GM21526 (cell line): ENCODE data around the gene HOXC11.

Experiments
- ATAC-seq: cut with Tn5 transposase; IDR thresholded peaks from one replicate; pipeline ENCODE4 v1.9.1; 2021; ENCODE audit warnings: moderate library complexity; ENCODE audit not compliant: unreplicated experiment, low FRiP score

The HOXC11 gene

DNA sequence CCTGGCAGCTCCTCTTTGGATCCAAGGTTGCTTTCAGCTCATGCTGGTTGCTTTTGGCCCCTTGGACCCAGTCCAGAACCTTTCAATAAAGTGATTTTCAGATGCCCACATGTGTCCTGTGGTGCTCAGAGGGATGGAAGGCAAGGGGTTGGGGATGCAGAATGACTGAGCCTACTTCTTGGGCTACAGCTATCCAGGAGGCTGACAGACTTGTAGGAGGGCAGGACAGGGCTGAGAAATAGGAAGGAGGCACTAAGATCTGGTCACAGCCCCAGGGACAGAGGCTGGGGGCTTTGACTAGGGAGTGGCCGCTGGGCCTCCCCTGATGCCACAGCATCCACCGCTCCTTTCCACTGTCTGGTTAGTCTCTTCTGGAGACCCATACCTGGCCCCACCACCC is 1.2 kb upstream of the HOXC11 start:
- no peak for ATAC-seq

DNA sequence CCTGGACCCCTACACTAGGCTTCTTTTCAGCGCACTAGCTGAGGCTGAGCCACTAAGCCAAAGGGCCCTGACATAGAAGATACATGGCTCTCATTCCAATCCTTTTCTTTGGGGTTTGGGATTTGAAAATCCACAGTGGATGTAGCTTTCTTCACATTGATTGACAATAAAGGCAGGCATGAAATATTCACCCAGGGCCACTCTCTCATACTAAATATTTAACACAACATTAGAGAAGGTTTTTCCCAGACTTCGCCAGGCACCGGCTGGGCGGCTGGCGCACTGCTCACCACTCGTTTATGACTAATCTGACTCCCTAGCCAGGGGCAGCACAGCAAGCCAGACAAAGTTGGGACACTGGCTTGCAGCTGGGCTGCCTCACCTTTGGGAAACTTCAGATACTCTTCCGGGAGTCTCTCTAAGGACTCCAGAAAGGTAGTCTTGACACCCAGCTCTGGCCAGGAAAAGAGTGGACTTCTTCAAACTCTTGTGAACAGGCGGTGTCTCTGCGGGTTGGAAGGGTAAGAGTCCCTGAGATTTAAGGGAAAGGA is 699 bp upstream of the HOXC11 start:
- ATAC-seq = no peak

DNA sequence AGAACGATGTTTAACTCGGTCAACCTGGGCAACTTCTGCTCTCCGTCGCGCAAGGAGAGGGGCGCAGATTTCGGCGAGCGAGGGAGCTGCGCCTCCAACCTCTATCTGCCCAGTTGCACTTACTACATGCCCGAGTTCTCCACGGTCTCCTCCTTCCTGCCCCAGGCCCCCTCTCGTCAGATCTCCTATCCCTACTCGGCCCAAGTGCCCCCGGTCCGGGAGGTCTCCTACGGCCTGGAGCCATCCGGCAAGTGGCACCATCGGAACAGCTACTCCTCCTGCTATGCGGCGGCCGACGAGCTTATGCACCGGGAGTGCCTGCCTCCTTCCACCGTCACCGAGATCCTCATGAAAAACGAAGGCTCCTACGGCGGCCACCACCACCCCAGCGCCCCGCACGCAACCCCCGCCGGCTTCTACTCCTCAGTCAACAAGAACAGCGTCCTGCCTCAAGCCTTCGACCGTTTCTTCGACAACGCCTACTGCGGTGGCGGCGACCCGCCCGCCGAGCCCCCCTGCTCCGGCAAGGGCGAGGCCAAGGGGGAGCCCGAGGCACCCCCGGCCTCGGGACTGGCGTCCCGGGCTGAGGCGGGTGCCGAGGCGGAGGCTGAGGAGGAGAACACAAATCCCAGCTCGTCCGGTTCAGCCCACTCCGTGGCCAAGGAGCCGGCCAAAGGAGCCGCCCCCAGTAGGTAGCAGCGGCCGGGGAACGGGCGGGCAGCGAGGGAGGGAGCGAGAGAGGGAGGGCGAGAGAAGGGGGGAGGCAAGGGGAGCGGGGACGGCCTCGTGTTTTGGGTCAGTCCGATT is 513 bp downstream of the HOXC11 start:
- no peak for ATAC-seq

DNA sequence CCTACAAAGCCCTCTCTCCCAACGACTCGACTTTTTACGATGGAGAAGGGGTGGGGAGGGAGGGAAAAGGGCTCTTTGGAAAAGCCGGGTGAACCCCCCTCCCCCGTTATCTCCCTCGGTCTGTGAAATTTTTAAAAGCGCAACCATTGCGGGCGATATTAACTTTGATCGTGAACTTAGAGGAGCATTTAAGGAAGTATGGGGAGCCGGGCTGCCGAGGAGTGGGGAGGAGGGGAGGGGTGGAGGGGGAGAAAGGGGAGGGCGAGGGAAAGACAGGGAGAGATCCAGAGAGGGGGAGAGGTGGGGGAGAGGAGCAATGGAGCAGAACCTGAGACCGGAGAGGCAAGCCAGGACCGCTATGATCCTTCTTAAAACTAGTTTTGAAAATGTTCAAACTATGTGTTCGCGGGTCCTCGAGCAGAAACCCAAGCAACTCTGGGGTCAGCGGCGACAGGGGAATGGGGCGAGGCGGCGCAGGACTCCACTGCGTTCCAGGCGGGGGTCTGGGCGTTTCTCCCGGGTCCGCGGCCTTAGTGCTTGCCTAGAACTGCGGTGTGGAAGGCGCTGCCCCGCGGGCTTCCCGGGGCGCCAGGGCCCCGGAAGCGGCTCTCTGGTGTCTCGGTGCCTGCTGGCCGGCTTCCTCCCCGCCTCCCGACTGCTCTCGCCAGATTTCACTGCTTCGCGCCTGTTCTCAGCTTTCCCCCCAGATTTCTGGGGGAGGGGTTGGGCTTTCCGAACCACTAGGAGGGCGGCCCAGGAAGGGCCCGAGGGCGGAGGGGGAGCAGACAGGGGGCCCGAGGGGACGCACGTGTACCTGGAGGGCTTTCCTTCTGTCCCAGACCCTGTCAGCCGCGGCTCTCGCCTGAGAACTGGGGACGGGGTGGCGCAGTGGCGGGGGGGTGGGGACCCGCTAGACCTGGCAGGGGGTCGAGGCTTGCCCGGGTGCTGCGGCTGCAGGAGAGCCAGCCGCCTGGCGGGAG is 1.4 kb downstream of the HOXC11 start, which contains the start of gene HOTAIR:
Gene HOTAIR, minus strand, starts transcription at position 871 of the 980 bp plus-strand sequence.
- ATAC-seq = no peak

DNA sequence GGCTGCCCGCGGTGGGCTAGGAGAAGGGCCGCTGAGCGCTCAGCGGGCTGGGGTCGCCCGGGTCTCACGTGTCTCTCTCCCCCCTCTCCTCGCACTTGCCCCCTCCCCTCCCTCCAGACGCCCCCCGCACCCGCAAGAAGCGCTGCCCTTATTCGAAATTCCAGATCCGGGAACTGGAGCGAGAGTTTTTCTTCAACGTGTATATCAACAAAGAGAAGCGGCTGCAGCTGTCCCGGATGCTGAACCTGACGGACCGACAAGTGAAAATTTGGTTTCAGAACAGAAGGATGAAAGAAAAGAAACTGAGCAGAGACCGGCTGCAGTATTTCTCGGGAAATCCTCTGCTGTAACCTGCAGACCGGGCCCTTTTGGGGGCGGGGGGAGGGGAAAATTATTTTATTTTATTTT is 2.1 kb downstream of the HOXC11 start:
- ATAC-seq = no peak

DNA sequence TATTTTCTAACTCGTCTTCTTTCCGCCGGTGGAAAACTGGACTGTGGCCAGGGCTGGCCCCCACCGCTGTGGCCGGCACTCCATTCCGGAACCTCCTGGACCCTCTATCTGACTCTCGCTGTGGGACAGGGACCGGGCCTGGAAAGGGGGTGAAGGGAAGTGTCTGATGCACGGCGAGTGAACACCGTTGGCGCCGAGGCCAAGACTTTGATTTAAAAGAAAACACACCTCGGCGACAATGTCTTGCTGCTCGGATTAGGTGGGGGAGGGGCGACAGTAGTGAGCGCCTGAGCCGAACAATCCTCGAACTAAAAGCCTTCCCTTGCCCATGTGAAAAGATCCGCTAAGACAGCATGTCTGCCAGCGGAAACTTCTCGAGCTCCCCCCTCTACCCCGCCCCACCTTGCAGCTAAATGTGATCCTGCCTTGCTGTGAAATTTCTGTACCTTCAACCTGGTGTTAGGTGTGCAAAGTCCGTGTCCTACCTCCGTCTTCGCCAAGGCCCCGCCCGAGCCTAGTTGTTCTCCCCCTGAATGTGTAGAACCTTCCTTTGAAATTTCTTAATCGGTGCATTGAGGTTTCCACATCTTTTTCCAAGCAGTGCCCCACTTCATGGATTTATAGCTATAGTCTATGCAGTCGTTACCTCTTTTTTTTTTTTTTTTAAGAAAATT is 2.7 kb downstream of the HOXC11 start:
- no peak for ATAC-seq

DNA sequence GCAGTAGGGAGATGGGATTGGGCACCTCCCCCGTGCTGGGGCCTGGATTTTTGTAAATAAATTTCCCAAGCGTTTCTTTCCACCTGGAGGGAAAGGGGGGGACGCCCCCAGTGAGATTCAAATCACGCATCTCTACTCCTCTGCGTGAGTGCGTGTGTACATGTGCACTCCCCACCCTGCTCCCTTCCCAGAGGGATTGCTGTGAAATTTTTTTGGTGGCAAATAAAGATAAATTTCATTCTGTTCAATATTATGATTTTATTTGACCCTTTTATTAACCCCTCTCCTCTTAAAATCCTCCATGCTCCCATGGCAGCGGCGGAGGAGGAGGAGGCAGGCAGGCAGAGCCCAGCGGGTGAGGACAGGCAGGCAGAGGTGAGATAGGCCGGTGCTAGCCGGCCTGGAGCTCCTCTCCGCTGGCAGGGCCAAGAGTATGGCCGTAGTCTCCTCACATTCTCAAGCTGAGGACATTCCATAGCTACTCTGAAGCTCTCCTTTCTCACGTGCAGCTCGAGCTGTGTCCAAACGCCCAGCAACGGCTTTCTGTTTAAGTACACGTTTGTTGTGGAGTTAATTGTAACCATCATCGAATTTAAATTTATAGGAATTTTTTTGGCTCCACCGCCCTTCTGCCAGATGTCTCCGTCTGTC is 3.4 kb downstream of the HOXC11 start:
- ATAC-seq = no peak

DNA sequence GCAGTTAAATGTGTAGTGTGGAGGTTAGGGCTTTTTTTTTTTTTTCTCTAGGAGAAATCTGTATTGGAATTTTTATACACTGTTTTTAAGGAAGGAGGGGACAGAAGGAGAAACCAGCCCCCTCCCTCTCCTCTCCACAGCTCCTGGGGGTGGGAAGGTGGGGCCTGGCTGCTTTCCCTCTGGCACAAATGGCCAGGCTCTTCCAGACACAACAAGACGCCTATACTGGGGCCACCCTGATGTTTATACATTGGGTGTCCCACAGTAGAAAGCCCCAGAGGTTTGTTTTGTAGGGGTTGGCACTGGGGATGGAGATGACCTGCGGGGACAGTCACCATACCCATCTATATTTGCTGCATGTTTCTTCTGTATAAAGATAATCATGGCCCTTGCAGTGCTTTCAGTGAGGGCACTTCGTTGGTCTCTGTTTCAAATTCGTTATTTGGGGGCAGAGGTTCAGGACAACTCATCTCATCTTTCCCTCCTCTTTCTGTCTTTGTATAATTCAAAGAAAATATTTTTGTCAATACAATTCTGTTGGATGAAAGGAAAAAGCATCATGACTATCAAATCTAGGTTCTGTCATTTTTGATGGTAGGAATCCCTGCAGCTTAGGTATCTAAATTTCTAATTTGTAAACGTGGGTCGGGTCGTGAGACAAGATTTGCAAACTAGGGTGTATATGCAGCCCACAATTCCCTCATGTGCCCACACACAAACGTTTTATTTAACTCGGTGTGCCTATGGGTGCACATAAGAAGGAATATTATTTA is 4.1 kb downstream of the HOXC11 start:
- no peak for ATAC-seq

DNA sequence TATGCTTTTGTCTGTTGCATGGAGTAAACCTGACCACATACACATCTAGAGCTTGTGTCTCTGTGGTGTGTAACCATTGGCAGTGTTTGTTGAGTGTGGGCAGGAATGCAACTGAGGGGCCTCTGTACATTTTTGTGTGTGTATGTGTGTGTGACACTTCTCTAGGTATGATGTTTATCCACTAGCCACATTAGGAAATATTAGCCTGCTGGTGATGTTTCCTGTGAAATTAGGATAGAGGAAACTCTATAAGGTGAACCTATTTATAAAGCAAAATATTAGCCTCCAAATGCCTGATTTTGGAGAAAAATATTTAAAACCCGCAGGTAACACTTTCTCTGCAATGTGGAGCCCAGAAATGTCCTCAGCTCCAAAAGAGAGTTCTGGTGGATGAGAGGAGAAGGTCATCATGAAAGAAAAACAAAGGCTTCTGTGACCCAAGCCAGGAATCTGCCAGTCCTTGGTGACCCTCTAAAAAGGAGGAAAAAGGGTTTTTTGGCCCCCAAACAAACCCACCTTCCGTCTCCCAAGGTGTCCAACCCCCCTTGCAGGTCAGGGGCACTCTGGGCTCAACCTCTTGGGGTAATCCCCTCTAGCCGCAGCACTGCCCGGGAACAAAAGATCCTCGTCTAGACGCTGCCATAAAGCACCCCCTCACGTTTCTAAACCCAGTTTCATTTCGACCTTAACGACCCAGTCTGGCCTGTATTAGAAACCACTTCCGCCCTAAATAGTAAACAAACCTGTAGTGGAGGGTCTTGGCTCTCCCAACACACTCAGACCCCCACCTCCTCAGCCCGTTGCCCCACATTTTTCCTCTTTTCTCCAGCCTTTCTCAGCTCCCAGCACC is 4.9 kb downstream of the HOXC11 start:
- ATAC-seq = no peak

DNA sequence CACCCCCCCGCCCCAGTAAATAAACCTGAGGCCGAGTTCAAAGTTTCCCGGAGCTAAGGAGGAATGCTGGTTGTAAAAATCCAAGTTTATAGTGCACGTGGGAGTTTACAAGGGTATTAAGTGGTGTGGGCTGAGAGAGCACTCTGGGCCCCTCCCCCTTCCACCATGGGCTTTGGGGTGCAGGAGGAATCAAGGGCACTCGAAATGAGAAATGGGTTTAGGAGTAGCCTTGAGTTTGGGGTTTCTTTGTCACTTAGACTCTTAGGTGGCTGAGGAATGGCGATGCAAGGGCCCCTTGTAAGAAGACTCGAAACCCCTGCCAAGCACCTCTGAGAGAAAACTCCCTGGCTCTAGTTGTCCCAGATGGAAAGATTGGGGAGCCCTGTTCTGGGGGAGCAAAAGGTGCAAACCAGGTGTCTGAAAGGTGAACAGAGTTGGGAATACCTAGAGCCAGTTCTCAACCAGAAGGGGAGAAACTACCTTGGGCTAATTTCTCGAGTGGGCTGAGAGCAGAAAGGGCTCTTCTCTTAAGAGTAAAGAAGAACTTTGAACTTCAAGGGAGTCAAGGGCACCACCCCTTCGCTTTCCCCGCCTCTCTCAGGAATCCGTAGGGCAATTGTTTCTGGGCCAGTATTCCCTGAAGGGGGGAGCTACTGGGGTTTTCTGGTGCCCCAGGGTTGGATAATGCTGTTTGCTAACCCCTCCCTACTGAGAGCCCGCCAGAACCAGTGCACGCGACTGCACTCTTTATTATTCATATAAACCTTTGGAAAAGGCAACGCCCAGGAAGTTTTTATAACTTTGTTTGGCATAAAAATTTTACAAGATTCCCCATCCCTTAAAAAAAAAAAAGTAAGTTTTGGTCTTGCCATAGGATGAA is 5.8 kb downstream of the HOXC11 start:
- no peak for ATAC-seq

DNA sequence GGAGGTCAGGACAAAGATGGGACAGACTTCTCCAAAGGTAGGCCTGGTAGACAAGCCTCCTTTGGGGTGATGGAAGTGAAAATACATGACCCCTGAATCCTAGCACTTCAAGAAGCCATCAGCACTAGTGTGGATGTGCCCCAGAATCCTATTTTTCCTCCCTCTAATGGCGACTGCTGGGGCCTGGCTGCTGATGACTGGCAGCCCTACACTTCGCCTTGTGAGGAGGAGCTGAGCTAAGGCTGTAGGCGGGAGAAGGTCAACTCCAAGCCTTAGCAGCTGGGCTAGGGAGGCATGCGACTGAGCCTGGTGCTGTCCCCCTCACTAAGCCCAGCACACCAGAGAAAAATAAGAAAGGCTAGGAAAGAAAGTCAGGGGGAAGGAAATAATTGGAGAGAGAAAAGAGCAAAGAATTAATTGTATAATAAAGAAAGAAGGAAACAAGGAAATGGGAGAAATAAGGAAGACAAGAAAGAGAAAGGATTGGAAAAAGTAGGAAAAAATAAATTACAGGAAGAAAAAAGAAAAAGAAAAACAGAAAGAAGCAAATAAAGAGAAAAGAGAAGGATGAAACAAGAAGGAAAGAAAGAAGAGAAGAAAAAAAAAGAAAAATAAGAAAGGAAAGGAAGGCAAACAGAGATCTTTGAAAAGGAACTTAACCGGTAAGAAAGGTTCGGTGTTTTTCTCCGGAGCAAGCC is 7.3 kb downstream of the HOXC11 start:
- no peak for ATAC-seq

DNA sequence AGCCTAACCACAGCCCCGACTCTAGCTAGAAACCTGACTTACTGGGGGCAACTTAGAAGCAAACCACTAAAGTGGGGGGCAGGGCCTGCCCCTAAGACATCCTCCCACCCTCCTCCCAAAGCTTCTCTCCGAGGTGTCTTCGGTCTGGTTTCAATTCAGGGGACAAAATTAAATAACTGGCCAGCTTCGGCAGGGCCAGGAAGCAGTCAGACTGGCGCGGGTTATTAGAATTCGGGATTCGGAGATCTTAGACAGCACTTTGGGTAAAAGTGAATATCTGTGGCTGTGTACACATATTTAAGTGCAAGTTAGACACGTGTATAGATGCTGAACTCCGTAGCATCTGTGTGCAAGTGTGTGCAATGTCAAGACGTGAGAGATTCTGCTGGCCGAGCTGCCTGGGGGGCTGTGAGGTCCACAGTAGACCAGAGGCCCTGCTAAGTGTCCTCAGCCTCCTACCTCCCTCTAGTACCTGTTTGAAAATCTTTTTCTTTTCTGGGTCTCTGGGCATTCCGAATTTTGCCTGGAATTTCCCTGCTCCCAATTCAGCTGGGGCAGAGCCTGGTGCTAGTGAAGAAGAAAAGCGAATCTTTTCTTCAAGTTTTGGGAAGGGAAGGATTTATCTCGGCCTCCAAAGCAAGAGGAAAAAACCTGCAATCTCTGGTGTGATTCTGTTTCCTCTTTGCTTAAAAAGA is 8.0 kb downstream of the HOXC11 start:
- no peak for ATAC-seq

DNA sequence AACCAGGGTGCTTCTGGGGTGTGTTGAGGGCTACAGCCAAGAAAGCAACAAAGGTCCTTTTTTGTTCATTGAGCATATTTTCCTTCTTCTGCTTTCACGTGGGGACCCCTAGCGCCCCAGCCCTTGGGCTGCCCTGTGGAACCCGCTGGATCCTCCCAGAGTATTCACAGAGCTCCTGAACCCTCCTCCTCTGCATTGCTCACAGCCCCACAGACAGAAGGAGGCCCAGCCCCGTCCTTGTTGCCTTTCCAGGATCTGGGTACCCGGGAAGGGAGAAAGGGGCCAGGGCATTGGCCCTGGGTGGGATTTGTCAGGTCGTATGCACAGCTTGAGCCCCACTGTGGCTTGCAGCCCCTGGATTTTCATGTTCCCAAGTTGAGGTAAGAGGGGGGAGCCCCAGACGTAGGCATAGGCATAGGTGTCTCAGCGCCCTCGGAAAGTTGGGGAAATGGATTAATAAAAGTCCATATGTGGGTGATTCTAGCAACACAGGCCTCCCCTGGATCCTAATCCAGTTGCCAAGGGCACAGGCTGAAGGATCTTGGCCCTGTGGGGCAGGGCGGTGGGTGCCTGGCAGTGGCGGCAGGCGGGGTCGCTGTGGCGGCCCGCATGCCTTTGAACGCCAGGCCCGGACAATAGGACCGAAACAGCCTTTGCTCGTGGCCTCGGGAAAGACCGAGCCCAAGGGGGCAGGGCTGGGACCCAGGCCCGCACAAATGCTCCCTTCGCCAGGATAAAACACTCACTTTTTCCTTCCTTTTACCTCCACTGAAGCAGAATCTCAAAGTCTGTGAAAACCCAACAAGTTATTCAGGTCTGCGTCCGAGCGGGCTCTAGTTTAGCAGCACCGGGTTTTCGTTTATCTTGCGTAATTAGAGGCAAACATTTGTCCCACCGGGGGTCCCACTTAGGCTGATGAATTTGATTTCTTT is 9.0 kb downstream of the HOXC11 start:
- no peak for ATAC-seq

DNA sequence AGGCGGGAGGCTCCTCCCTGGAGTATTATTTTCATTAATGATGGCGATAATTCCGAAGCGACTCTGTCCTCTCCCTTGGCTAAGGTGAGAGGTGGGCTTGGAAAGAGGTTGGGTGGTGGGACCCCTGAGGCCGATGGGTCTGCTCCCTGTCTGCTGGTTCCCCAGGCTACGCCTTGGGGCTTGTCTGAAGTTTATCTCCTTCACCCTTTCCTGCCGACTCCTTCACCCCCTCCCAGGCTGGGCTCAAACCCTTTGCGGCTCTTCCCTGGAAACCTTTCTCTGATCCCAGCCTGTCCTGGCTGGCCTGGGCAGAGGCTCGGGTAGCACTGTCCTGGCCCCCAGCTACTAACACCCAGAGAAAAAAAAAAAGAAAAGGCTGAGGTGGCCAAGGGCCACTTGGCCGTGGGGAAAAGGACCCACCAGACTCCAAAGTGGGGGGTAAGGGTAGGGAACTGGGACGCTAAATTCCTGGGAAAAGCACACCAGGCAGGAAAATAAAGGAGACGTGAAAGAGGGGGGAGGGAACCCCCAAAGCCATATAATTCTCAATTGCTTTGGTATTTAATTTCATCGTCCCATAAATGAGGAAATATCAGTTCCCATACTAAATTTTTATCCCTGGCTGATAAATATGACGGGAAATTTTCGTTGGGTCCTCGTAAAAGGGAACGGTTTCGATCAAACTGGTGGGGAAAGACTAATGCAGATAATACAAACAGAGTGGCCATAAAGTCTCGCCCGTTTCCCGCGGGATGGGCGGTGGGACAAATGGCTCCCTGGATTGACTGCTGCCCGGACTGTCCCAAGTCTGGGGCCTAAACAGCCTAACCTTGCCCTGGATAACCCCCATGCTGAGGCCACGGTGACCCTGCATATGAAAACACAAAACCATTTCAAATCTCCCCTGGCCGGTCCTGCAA is 10.0 kb downstream of the HOXC11 start:
- no peak for ATAC-seq
